ENCODE data around the gene KMT5C.

KMT5C gene

DNA sequence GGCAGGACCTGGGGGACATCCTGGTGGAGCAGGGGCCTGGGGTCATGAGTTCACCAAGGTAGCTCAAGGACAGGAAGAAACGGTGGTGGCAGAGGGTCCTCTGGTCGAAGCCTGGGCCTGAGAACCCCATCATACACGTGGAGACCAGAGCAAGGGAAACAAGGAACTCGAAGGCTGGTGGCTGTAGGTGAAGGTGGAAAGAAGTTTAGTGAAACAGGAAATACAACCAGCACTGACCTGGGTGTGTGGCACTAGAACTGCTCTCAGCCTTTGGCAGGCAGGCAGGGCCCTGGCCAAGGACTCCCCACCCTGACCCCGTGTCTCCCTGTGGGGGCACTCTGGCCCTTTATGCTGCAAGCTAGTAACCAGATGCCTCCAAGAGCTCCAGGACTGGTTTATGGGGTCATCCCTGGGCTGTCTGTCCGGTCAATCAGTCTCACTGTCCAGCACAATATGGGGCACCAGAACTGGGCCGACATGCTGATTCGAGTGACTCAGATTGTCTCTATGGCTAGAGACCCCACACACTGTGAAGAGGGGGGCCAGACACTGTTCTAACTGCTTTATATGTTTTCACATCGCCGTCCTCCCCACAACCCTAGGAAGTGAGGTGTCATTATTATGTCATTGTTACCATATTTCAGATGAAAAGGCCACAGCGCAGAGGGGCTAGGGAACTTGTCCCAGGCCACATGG lies 11.1 kb downstream of the KMT5C start:
- peak overlapping the region; percentile 97 for H3K27ac ChIP-seq
- DNase-seq (ENCODE audit: low spot score) = no peak
- ChIA-PET POLR2A (ENCODE audit: low non-redundant PET) (no interaction called here), CTCF (no interaction called here)
- no peak for TF ChIP-seq CTCF (conservative IDR thresholded peaks at IDR 0.05; ENCODE audit: low read depth)

- ChIA-PET CTCF (interaction anchor here (0.5 to 0.8 kb wide), 3 partner anchors 32 to 113 kb away, joined by 3 to 4 read pairs (median 3); partner anchors contain the start of gene TMEM238), POLR2A (ENCODE audit: low non-redundant PET) (interaction anchor here (0.6 to 0.9 kb wide), 2 partner anchors 72 to 254 kb away, joined by 3 read pairs; no protein-coding TSS in a partner anchor)
- no peak for DNase-seq (ENCODE audit: low spot score)
- peak overlapping the region; percentile 97 for H3K27ac ChIP-seq
- no peak for TF ChIP-seq CTCF (conservative IDR thresholded peaks at IDR 0.05; ENCODE audit: low read depth)
Observed at GRCh38 chr19:55352040-55352439, 12.4 kb downstream of the KMT5C start.

DNA sequence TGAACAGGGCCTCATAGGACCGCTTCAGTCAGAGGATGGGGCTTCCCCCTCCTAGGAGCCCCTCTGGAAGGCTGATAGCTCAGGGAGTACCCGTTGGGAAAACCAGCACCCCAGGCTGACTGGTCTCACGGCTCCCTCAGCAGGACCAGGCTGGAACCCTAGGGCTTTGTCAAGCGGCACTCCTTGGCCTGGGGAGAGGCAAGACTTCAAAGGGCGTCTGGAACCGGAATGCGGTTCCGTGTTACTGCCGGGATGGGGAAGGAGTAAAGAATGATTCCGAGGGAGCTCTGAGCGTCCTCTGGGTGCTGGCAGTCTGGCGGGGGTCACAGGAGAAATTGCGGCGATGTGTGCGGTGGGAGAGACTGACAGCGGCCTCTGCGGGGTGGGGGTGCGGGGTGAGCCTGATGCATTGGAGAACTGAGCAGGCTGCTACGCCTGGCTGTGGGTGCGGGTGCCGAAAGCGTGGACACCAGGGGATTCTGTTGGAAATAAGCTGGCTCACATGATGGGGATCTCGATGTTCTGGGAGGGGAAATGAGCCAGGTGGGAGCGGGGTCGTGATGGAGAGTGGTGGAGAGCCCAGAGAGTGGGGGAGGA lies 13.0 kb downstream of the KMT5C start:
- no peak for DNase-seq (ENCODE audit: low spot score)
- CTCF ChIA-PET = interaction anchor here (0.5 to 1.0 kb wide), 3 partner anchors 31 to 114 kb away, joined by 3 to 4 read pairs (median 3); partner anchors contain the start of gene TMEM238
- POLR2A ChIA-PET (ENCODE audit: low non-redundant PET) = no interaction called here
- no peak for TF ChIP-seq CTCF (conservative IDR thresholded peaks at IDR 0.05; ENCODE audit: low read depth)
- H3K27ac ChIP-seq = peak overlapping the region; percentile 97; the same call in 1 of the 2 replicates

DNA sequence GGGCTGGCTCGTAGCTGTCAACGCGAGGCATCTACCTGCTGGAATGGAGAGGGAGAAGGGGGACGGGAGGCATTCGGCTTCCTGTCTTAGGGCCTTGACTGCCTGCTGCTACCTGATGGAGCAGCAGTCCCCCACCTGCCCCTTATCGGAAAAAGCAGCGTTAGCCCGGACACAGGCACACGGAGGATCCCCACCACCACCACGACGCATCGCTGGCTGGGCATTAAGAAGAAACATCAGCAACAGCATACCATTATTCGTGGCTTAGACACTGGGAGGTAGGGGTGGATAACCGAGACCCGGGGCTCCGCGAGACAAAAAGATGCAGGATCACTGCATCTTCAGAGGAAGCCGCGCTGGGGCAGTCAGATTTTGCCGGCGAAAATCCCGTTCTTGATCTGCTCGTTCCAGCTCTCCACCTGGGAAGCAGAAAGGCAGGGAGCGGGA lies 13.7 kb downstream of the KMT5C start:
- H3K27ac ChIP-seq = peak overlapping the region; percentile 97
- CTCF ChIA-PET = interaction anchor here (1.0 kb wide), 1 partner anchor 52 kb away, joined by 3 read pairs; no protein-coding TSS in a partner anchor
- no peak for TF ChIP-seq CTCF (conservative IDR thresholded peaks at IDR 0.05; ENCODE audit: low read depth)
- DNase-seq (ENCODE audit: low spot score) = no peak
- POLR2A ChIA-PET (ENCODE audit: low non-redundant PET) = interaction anchor here (0.5 to 0.6 kb wide), 2 partner anchors 15 to 31 kb away, joined by 3 to 4 read pairs; partner anchors contain the start of gene TMEM238

DNA sequence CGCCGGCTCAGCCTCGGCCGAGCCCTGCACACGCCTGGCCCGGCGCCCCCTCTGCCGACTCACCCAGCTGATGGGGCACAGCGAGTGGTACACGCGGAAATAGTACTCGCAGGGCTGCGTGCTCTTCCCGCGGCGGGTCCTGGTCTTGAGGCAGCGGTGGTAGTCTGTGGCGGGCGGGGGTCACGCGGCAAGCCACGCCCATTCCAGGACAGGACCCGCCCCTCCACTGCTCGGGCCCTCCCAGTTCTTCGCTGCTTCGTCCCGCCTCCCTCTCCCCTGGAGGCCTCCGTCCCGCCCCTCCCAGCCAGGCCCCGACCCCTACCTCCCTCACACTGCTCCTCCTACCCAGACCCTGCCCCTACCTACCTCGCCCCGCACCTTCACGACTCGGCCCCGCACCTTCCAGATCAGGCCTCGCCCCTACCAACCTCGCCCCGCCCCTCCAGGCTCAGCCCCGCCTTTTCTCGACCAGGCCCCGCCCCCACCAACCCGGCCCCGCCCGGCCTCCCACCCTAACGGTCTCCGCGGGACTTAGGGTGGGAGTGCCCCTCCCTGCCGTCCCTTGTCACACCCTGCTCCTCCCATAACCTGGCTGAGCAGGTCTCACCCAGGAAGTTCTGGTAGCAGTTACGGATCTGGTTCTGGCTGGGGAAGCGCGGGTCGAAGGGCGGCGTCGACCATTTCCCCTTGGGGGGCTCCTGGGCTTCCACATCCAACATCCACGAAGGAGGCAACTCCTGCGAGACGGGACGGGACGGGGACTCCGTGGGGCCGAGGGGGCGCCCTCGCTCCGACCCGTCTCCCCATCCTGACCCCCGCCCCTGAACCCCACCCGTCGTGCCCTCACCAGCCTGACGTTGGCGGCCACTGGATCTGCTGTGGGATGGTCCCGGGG lies 14.4 kb downstream of the KMT5C start:
- POLR2A ChIA-PET (ENCODE audit: low non-redundant PET) = interaction anchor here (0.5 to 0.6 kb wide), 2 partner anchors 14 to 30 kb away, joined by 3 to 4 read pairs; partner anchors contain the start of gene TMEM238
- TF ChIP-seq CTCF (conservative IDR thresholded peaks at IDR 0.05; ENCODE audit: low read depth) = no peak
- peak overlapping the region; percentile 97 for H3K27ac ChIP-seq
- CTCF ChIA-PET = interaction anchor here (1.0 kb wide), 1 partner anchor 53 kb away, joined by 3 read pairs; no protein-coding TSS in a partner anchor
- DNase-seq (ENCODE audit: low spot score) = peak; percentile 89

Measured in RWPE1 (cell line).